ENCODE results near the gene TAAR1. TPM values are rescaled to one million over a fixed set of nuclear protein-coding genes. Genes with fewer than 3 reads are reported as not detected.
"Not testable (repeated sequence)": the region's sequence is repeated elsewhere in the genome, so short reads cannot be mapped to it uniquely, and the experiment has no call there.

TAAR1 gene
- total and polyA plus RNA-seq, 2 donors (not counting 3 experiments of a cell fraction or from before 2014, with no cell fraction given) = not detected

DNA sequence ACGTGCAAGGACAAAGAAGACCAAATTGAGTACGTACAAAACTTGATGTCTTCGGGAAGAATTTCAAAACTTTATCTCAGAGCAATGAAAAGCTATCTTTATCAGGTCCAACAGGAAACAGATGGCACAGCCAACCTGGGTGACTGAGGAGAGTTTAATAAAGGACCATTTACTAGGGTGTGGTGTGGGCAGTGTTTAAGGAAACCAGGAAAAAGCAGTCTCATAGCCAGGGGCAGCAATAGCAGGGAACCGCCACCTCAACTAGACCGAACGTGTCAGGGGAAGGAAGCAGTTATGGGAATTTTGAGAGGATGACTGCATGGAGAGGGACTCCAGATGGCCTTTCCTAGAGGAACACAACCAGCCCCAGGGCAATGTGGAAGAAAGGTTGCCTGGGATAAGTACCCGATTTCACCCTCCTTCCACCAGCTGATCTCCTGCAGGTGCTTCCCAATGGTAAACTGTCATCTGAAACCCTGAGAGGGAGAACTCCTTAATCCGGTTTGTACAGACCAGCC, 54.3 kb downstream of the TAAR1 start:
- Histone ChIP-seq H4K20me1 (replicated peaks; ENCODE audit: control insufficient read depth, extremely low read depth, insufficient read depth, low read length) (no peaks in the 10 kb centered on the region), H3K36me3 (ENCODE audit: control insufficient read depth in 2 of 2, extremely low read depth in 1 of 2, insufficient read depth in 2 of 2, low read length in 2 of 2) (no peaks in the 10 kb centered on the region), H3K79me2 (ENCODE audit: control insufficient read depth, insufficient read depth, low read length) (no peaks in the 10 kb centered on the region), H3K27me3 (ENCODE audit: control insufficient read depth in 2 of 2, insufficient read depth in 2 of 2, low read length in 2 of 2) (peaks cover 0 to 1% of the 10 kb centered on the region in 2 experiments), H3K27ac (ENCODE audit: insufficient read depth, low read depth, low read length) (no peak overlapping the region), H3K4me1 (ENCODE audit: control insufficient read depth, extremely low read depth, insufficient read depth, low read length) (no peaks in the 10 kb centered on the region), H3K4me3 (replicated peaks in 1 of 3; ENCODE audit: insufficient read depth in 1 of 3, low read depth in 1 of 3, low read length in 3 of 3) (no peak overlapping the region), H3K9ac (replicated peaks; ENCODE audit: extremely low read depth, insufficient read depth, low read length) (no peak overlapping the region), H2AFZ (ENCODE audit: low read depth, low read length) (no peak overlapping the region), H3K9me1 (replicated peaks; ENCODE audit: control insufficient read depth, extremely low read depth, insufficient read depth, low read length) (no peaks in the 10 kb centered on the region), H3K4me2 (ENCODE audit: insufficient read depth, low read length) (no peak overlapping the region), H3K9me3 (replicated peaks; ENCODE audit: control insufficient read depth, insufficient read depth, low read length) (no peaks in the 10 kb centered on the region)
- DNase-seq (ENCODE audit: low read depth, low spot score) = no peak
- ChIA-PET CTCF (interaction anchor here (1.0 kb wide), 1 partner anchor 83 kb away, joined by 3 read pairs; no protein-coding TSS in a partner anchor), POLR2A (no interaction called here)
- FAIRE-seq = no peak
- dilution Hi-C loops (cut with MboI; ENCODE audit: extremely low pct_ligation_motif_present, low sequenced_read_pairs) (no loop called here), intact Hi-C loops (cut with micrococcal nuclease) (no loop called here)
- BruUV-seq (replicated peaks) = no TSS peak
- no peak for TF ChIP-seq EZH2 (IDR thresholded peaks at IDR 0.05; ENCODE audit: borderline replicate concordance, low read depth, low read length, severe bottlenecking)
- TF ChIP-seq POLR2A (IDR thresholded peaks at IDR 0.05; ENCODE audit: low read depth, low read length) = no peak
- TF ChIP-seq, protein P1, sequence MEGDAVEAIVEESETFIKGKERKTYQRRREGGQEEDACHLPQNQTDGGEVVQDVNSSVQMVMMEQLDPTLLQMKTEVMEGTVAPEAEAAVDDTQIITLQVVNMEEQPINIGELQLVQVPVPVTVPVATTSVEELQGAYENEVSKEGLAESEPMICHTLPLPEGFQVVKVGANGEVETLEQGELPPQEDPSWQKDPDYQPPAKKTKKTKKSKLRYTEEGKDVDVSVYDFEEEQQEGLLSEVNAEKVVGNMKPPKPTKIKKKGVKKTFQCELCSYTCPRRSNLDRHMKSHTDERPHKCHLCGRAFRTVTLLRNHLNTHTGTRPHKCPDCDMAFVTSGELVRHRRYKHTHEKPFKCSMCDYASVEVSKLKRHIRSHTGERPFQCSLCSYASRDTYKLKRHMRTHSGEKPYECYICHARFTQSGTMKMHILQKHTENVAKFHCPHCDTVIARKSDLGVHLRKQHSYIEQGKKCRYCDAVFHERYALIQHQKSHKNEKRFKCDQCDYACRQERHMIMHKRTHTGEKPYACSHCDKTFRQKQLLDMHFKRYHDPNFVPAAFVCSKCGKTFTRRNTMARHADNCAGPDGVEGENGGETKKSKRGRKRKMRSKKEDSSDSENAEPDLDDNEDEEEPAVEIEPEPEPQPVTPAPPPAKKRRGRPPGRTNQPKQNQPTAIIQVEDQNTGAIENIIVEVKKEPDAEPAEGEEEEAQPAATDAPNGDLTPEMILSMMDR (IDR thresholded peaks at IDR 0.05; ENCODE audit: extremely low read depth in 1 of 2, insufficient read depth in 1 of 2, low read depth in 1 of 2, low read length in 2 of 2) = no peak
- no peak for TF ChIP-seq JUN (IDR thresholded peaks at IDR 0.05; ENCODE audit: borderline replicate concordance, insufficient read depth, insufficient read length, low read depth)
- no peak for TF ChIP-seq GATA2 (IDR thresholded peaks at IDR 0.05; ENCODE audit: insufficient read depth, insufficient read length, low read depth, low read length)
- no peak for TF ChIP-seq POLR2AphosphoS5 (IDR thresholded peaks at IDR 0.05; ENCODE audit: insufficient read depth, low read depth, low read length)
- TF ChIP-seq, protein P2, sequence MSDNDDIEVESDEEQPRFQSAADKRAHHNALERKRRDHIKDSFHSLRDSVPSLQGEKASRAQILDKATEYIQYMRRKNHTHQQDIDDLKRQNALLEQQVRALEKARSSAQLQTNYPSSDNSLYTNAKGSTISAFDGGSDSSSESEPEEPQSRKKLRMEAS (IDR thresholded peaks at IDR 0.05; ENCODE audit: insufficient read depth, insufficient read length) = no peak
- no peak for TF ChIP-seq FOS (IDR thresholded peaks at IDR 0.05; ENCODE audit: borderline replicate concordance, insufficient read depth, low read length)
- TF ChIP-seq MYC (IDR thresholded peaks at IDR 0.05; ENCODE audit: low read depth, low read length) = no peak

DNA sequence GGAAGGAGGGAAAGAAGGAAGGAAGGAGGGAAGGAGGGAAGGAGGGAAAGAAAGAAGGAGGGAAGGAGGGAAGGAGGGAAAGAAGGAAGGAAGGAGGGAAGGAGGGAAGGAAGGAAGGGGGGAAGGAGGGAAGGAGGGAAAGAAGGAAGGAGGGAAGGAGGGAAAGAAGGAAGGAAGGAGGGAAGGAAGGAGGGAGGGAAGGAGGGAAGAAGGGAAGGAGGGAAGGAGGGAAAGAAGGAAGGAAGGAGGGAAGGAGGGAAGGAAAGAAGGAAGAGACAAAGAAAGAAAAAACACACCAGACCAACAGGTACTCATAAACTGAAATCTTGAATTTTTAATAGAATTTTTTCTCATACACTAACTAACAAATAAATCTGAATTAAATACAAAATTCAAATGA, 58.1 kb downstream of the TAAR1 start:
- H3K27ac ChIP-seq (ENCODE audit: insufficient read depth, low read depth, low read length); H3K9me3 ChIP-seq (replicated peaks; ENCODE audit: control insufficient read depth, insufficient read depth, low read length); dilution Hi-C loops (cut with MboI; ENCODE audit: extremely low pct_ligation_motif_present, low sequenced_read_pairs); H3K9ac ChIP-seq (replicated peaks; ENCODE audit: extremely low read depth, insufficient read depth, low read length); H3K4me1 ChIP-seq (ENCODE audit: control insufficient read depth, extremely low read depth, insufficient read depth, low read length); H4K20me1 ChIP-seq (replicated peaks; ENCODE audit: control insufficient read depth, extremely low read depth, insufficient read depth, low read length); DNase-seq (ENCODE audit: low read depth, low spot score); intact Hi-C loops (cut with micrococcal nuclease); H3K79me2 ChIP-seq (ENCODE audit: control insufficient read depth, insufficient read depth, low read length); CTCF ChIA-PET; H3K27me3 ChIP-seq (ENCODE audit: control insufficient read depth in 2 of 2, insufficient read depth in 2 of 2, low read length in 2 of 2); H3K9me1 ChIP-seq (replicated peaks; ENCODE audit: control insufficient read depth, extremely low read depth, insufficient read depth, low read length); H3K4me3 ChIP-seq (replicated peaks in 1 of 3; ENCODE audit: insufficient read depth in 1 of 3, low read depth in 1 of 3, low read length in 3 of 3); H3K4me2 ChIP-seq (ENCODE audit: insufficient read depth, low read length); H2AFZ ChIP-seq (ENCODE audit: low read depth, low read length); POLR2A ChIA-PET; H3K36me3 ChIP-seq (ENCODE audit: control insufficient read depth in 2 of 2, extremely low read depth in 1 of 2, insufficient read depth in 2 of 2, low read length in 2 of 2); FAIRE-seq; BruUV-seq (replicated peaks): not testable (repeated sequence)
